Glutamatergic neuron (in vitro differentiated cells): ENCODE data around the gene FAM171A1. TPM values are rescaled to one million over a fixed set of nuclear protein-coding genes. Genes with fewer than 3 reads are reported as not detected.

Experiments used
- DNase-seq: peaks from one replicate; pipeline ENCODE4 v3.0.0; 2022
- H3K27ac Mint-ChIP-seq: one replicate; pipeline ENCODE4 v1.8.0; 2020; ENCODE audit warnings: mild to moderate bottlenecking, mixed read lengths, inconsistent platforms; ENCODE audit not compliant: unreplicated experiment
- H3K27me3 Mint-ChIP-seq: one replicate; pipeline ENCODE4 v1.8.0; 2020; ENCODE audit warnings: mild to moderate bottlenecking, moderate library complexity, mixed read lengths, inconsistent platforms; ENCODE audit not compliant: unreplicated experiment
- H3K36me3 Mint-ChIP-seq: one replicate; pipeline ENCODE4 v1.8.0; 2020; ENCODE audit warnings: mild to moderate bottlenecking, mixed read lengths, inconsistent platforms; ENCODE audit not compliant: unreplicated experiment
- H3K4me1 Mint-ChIP-seq: one replicate; pipeline ENCODE4 v1.8.0; 2020; ENCODE audit warnings: mild to moderate bottlenecking, low read depth, mixed read lengths, inconsistent platforms; ENCODE audit not compliant: unreplicated experiment
- H3K4me3 Mint-ChIP-seq: one replicate; pipeline ENCODE4 v1.8.0; 2020; ENCODE audit warnings: mild to moderate bottlenecking, mixed read lengths, inconsistent platforms; ENCODE audit not compliant: unreplicated experiment
- H3K9me3 Mint-ChIP-seq: one replicate; pipeline ENCODE4 v1.8.0; 2020; ENCODE audit warnings: mild to moderate bottlenecking, moderate library complexity, mixed read lengths, inconsistent platforms; ENCODE audit not compliant: unreplicated experiment
- CTCF ChIP-seq: fragments of 200-600 bp; sonication (generic); IDR thresholded peaks from one replicate; pipeline ENCODE4 v1.5.0; 2021; ENCODE audit not compliant: partially characterized antibody, unreplicated experiment
- total RNA-seq: library from RNA; stranded (reverse); fragmentation: NEBNext Ultra II Directional; extraction: Animal tissue kit (Norgen Biotek cat#: 25700); gene quantifications from one replicate; pipeline ENCODE4 v1.2.1, GENCODE V29; 2021; ENCODE audit not compliant: unreplicated experiment

FAM171A1 gene
- total RNA-seq, 1 donor from 2014 or later = 186 TPM

DNA sequence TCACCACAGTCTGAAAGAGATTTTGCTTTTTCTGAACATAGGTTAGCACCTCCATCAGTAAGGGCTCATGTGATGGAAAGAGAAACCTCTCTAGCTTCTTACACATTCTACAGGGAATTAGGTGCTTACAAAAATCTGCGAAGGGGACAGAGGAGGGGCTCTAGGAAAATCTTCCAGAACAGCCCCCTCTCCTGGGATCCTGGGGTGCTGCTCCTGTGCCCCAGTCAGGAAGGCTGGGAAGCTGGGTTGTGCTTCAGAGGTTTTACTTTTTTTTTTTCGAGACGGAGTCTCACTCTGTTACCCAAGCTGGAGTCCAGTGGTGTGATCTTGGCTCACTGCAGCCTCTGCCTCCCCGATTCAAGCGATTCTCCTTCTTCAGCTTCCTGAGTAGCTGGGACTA, 7.5 kb upstream of the FAM171A1 start:
- Mint-ChIP-seq H3K27ac (no peak overlapping the region), H3K4me1 (no peaks in the 10 kb centered on the region), H3K36me3 (no peaks in the 10 kb centered on the region), H3K27me3 (peaks cover 8% of the 10 kb centered on the region), H3K4me3 (no peak overlapping the region), H3K9me3 (peaks cover 5% of the 10 kb centered on the region)
- TF ChIP-seq CTCF = no peak
- no peak for DNase-seq

- no peak for TF ChIP-seq CTCF
- H3K4me3 Mint-ChIP-seq = no peak overlapping the region
- H3K36me3 Mint-ChIP-seq = no peaks in the 10 kb centered on the region
- no peak overlapping the region for H3K27ac Mint-ChIP-seq
- peaks cover 10% of the 10 kb centered on the region for H3K9me3 Mint-ChIP-seq
- DNase-seq = no peak
- H3K27me3 Mint-ChIP-seq = peaks cover 9% of the 10 kb centered on the region
- no peaks in the 10 kb centered on the region for H3K4me1 Mint-ChIP-seq
Observed at GRCh38 chr10:15374566-15374965, 3.5 kb upstream of the FAM171A1 start.

DNA sequence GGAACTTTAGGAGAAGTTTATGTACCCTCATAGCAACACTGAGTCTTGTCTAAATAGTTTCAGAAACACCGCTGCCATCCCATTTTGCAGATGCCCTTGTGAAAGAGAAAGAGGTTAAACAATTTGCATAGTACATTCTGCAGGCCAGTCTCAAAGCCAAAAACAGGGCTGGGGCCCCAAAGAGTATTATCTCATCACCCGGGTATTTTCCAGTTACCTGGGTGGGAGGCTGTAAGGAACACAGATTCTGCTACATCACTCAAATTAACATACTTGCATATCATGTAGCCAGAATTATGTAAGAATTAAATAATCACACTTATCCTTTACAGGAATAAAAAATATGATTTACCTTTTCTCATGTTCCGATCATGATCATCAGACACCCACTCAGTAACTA, 3.1 kb upstream of the FAM171A1 start:
- peaks cover 9% of the 10 kb centered on the region for H3K27me3 Mint-ChIP-seq
- no peak for TF ChIP-seq CTCF
- H3K4me3 Mint-ChIP-seq = no peak overlapping the region
- no peak for DNase-seq
- H3K36me3 Mint-ChIP-seq = no peaks in the 10 kb centered on the region
- peaks cover 13% of the 10 kb centered on the region for H3K9me3 Mint-ChIP-seq
- peaks cover 2% of the 10 kb centered on the region for H3K4me1 Mint-ChIP-seq
- no peak overlapping the region for H3K27ac Mint-ChIP-seq

DNA sequence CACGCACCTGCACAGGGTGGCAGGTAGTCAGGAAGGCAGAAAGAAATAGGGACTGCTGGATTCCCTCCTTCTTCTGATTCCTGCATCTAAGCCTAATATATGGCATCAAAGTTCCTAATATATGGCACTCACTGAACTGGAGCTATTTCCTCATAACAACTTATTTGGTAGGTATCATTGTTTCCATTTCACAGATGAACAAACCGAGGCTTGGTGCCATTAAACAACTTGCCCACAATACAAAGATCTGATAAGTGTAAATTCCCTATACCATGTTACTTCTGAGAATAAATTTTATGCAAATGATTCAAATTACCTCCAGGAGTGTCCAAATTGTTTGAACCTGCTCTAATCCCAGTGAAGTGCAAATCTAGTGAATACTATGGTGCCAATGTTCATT, 2.1 kb upstream of the FAM171A1 start:
- Mint-ChIP-seq H3K4me3 (no peak overlapping the region), H3K27me3 (peaks cover 9% of the 10 kb centered on the region), H3K4me1 (peaks cover 3% of the 10 kb centered on the region), H3K9me3 (peaks cover 11% of the 10 kb centered on the region), H3K27ac (no peak overlapping the region), H3K36me3 (no peaks in the 10 kb centered on the region)
- no peak for DNase-seq
- no peak for TF ChIP-seq CTCF

GRCh38 chr10:15370212-15370855, 755 bp downstream of the FAM171A1 start:
- peaks cover 12% of the 10 kb centered on the region for H3K4me1 Mint-ChIP-seq
- H3K36me3 Mint-ChIP-seq = no peaks in the 10 kb centered on the region
- H3K4me3 Mint-ChIP-seq = peak overlapping the region; percentile 99
- peak overlapping the region; percentile 98 for H3K27ac Mint-ChIP-seq
- H3K27me3 Mint-ChIP-seq = peaks cover 10% of the 10 kb centered on the region
- no peak for TF ChIP-seq CTCF
- peak; percentile 49 for DNase-seq
- H3K9me3 Mint-ChIP-seq = peaks cover 11% of the 10 kb centered on the region
